K562 (cell line): Measurements from ENCODE around the gene LIPI. TPM values are rescaled to one million over a fixed set of nuclear protein-coding genes. Genes with fewer than 3 reads are reported as not detected.

Experiments
- FOSL1 ChIP-seq: fragments of 200-800 bp; sonication (Bioruptor generic); conservative IDR thresholded peaks from 2 replicates; pipeline ENCODE4 v1.6.1; 2016; ENCODE audit warnings: missing genetic modification characterization, missing compliant biosample characterization
- MCM5 ChIP-seq: fragments of 450-650 bp; IDR thresholded peaks from 2 replicates; pipeline ENCODE4 v1.6.1; 2016; ENCODE audit warnings: low read depth
- NCOR1 ChIP-seq: fragments of 450-650 bp; IDR thresholded peaks from 2 replicates; pipeline ENCODE4 v1.6.1; 2016; ENCODE audit warnings: mild to moderate bottlenecking, moderate library complexity
- SMAD3 ChIP-seq: fragments of 450-650 bp; formaldehyde crosslinking; conservative IDR thresholded peaks from 2 replicates; pipeline ENCODE4 v1.4.0; 2020; ENCODE audit warnings: mild to moderate bottlenecking
- polyA plus RNA-seq, 8 experiments: library from polyadenylated mRNA; depleted of rRNA in 4 of 8; stranded (reverse) in 5 of 8; unstranded in 3 of 8; fragments of >200 nt; fragmentation: Nextera tagmentation in 2 of 8; fragmentation: Illumina TruSeq in 1 of 8; extraction: Ambion mirVana in 2 of 8; extraction: Trizol in 1 of 8; gene quantifications; 2 replicates each; pipeline versions ENCODE4 v1.2.1 to v1.2.3, GENCODE V29; 2011 to 2014; ENCODE audit warnings: inconsistent platforms in 1 of 8, missing spikeins in 1 of 8
- total RNA-seq, 7 experiments: library from RNA; depleted of rRNA in 6 of 7; stranded (reverse); fragments of >200 nt in 6 of 7; fragmentation: Illumina TruSeq in 2 of 7; extraction: Trizol in 2 of 7; gene quantifications; 2 replicates each; pipeline versions ENCODE4 v1.2.1 to v1.2.3, GENCODE V29; 2011 to 2021; ENCODE audit warnings: low replicate concordance in 1 of 7
- TF ChIP-seq, protein P1 (sequence below): fragments of 450-650 bp; IDR thresholded peaks from 2 replicates; pipeline ENCODE4 v1.6.1; 2016; ENCODE audit warnings: mild to moderate bottlenecking, moderate library complexity
- TF ChIP-seq, protein P2 (sequence below): fragments of 450-650 bp; IDR thresholded peaks from 2 replicates; pipeline ENCODE4 v1.6.1; 2016; ENCODE audit warnings: mild to moderate bottlenecking
- TF ChIP-seq, protein P3 (sequence below), 2 experiments: IDR thresholded peaks; 2 replicates each; pipeline ENCODE4 v1.6.1; 2012; ENCODE audit warnings: improper control_type of control experiment in 2 of 2, low read depth in 2 of 2, low read length in 2 of 2, borderline replicate concordance in 1 of 2
- TF ChIP-seq, protein P4 (sequence below): sonication (generic); IDR thresholded peaks from 2 replicates; pipeline ENCODE4 v1.6.1; 2016

LIPI gene
- total and polyA plus RNA-seq, 9 of the 15 experiments (the other 6 are each of a cell fraction or from before 2014, with no cell fraction given) = not detected

DNA sequence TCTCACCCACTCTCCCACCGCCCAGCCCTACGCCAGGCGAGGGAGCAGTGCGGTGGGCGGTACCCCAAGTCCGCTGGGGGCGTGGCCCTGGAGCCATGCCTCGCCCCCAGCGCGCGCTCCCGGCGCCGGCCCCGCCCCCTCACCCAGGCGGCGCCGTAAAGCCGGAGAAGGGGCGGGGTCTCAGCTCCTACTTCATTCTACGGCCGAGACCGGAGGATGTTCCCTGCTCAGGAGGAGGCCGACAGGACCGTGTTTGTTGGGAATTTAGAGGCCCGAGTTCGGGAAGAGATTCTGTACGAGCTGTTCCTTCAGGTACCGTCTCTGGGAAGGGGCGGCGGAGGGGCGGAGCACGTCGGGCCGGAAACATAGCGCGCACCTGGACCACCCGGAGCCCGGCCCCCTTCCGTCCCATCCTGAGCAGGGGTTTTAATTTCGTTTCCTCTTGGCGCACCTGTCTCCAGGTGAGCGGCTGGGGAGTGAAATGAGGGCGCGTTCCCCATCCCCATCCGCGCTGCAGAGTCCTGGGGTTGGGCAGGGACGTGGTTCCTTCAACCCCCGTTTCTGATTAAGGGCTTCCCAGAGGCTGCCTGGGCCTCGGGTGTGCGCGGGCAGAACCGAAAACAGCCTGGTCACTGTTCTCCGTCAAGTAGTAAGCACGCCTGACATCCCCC, 5.4 kb upstream of the LIPI start, which contains the start of gene RBM11 (continued):
- TF ChIP-seq, protein P1, sequence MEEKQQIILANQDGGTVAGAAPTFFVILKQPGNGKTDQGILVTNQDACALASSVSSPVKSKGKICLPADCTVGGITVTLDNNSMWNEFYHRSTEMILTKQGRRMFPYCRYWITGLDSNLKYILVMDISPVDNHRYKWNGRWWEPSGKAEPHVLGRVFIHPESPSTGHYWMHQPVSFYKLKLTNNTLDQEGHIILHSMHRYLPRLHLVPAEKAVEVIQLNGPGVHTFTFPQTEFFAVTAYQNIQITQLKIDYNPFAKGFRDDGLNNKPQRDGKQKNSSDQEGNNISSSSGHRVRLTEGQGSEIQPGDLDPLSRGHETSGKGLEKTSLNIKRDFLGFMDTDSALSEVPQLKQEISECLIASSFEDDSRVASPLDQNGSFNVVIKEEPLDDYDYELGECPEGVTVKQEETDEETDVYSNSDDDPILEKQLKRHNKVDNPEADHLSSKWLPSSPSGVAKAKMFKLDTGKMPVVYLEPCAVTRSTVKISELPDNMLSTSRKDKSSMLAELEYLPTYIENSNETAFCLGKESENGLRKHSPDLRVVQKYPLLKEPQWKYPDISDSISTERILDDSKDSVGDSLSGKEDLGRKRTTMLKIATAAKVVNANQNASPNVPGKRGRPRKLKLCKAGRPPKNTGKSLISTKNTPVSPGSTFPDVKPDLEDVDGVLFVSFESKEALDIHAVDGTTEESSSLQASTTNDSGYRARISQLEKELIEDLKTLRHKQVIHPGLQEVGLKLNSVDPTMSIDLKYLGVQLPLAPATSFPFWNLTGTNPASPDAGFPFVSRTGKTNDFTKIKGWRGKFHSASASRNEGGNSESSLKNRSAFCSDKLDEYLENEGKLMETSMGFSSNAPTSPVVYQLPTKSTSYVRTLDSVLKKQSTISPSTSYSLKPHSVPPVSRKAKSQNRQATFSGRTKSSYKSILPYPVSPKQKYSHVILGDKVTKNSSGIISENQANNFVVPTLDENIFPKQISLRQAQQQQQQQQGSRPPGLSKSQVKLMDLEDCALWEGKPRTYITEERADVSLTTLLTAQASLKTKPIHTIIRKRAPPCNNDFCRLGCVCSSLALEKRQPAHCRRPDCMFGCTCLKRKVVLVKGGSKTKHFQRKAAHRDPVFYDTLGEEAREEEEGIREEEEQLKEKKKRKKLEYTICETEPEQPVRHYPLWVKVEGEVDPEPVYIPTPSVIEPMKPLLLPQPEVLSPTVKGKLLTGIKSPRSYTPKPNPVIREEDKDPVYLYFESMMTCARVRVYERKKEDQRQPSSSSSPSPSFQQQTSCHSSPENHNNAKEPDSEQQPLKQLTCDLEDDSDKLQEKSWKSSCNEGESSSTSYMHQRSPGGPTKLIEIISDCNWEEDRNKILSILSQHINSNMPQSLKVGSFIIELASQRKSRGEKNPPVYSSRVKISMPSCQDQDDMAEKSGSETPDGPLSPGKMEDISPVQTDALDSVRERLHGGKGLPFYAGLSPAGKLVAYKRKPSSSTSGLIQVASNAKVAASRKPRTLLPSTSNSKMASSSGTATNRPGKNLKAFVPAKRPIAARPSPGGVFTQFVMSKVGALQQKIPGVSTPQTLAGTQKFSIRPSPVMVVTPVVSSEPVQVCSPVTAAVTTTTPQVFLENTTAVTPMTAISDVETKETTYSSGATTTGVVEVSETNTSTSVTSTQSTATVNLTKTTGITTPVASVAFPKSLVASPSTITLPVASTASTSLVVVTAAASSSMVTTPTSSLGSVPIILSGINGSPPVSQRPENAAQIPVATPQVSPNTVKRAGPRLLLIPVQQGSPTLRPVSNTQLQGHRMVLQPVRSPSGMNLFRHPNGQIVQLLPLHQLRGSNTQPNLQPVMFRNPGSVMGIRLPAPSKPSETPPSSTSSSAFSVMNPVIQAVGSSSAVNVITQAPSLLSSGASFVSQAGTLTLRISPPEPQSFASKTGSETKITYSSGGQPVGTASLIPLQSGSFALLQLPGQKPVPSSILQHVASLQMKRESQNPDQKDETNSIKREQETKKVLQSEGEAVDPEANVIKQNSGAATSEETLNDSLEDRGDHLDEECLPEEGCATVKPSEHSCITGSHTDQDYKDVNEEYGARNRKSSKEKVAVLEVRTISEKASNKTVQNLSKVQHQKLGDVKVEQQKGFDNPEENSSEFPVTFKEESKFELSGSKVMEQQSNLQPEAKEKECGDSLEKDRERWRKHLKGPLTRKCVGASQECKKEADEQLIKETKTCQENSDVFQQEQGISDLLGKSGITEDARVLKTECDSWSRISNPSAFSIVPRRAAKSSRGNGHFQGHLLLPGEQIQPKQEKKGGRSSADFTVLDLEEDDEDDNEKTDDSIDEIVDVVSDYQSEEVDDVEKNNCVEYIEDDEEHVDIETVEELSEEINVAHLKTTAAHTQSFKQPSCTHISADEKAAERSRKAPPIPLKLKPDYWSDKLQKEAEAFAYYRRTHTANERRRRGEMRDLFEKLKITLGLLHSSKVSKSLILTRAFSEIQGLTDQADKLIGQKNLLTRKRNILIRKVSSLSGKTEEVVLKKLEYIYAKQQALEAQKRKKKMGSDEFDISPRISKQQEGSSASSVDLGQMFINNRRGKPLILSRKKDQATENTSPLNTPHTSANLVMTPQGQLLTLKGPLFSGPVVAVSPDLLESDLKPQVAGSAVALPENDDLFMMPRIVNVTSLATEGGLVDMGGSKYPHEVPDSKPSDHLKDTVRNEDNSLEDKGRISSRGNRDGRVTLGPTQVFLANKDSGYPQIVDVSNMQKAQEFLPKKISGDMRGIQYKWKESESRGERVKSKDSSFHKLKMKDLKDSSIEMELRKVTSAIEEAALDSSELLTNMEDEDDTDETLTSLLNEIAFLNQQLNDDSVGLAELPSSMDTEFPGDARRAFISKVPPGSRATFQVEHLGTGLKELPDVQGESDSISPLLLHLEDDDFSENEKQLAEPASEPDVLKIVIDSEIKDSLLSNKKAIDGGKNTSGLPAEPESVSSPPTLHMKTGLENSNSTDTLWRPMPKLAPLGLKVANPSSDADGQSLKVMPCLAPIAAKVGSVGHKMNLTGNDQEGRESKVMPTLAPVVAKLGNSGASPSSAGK = no peak
- TF ChIP-seq MCM5 = no peak
- no peak for TF ChIP-seq FOSL1
- TF ChIP-seq, protein P2, sequence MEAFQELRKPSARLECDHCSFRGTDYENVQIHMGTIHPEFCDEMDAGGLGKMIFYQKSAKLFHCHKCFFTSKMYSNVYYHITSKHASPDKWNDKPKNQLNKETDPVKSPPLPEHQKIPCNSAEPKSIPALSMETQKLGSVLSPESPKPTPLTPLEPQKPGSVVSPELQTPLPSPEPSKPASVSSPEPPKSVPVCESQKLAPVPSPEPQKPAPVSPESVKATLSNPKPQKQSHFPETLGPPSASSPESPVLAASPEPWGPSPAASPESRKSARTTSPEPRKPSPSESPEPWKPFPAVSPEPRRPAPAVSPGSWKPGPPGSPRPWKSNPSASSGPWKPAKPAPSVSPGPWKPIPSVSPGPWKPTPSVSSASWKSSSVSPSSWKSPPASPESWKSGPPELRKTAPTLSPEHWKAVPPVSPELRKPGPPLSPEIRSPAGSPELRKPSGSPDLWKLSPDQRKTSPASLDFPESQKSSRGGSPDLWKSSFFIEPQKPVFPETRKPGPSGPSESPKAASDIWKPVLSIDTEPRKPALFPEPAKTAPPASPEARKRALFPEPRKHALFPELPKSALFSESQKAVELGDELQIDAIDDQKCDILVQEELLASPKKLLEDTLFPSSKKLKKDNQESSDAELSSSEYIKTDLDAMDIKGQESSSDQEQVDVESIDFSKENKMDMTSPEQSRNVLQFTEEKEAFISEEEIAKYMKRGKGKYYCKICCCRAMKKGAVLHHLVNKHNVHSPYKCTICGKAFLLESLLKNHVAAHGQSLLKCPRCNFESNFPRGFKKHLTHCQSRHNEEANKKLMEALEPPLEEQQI = no peak
- TF ChIP-seq NCOR1 = no peak
- TF ChIP-seq, protein P3, sequence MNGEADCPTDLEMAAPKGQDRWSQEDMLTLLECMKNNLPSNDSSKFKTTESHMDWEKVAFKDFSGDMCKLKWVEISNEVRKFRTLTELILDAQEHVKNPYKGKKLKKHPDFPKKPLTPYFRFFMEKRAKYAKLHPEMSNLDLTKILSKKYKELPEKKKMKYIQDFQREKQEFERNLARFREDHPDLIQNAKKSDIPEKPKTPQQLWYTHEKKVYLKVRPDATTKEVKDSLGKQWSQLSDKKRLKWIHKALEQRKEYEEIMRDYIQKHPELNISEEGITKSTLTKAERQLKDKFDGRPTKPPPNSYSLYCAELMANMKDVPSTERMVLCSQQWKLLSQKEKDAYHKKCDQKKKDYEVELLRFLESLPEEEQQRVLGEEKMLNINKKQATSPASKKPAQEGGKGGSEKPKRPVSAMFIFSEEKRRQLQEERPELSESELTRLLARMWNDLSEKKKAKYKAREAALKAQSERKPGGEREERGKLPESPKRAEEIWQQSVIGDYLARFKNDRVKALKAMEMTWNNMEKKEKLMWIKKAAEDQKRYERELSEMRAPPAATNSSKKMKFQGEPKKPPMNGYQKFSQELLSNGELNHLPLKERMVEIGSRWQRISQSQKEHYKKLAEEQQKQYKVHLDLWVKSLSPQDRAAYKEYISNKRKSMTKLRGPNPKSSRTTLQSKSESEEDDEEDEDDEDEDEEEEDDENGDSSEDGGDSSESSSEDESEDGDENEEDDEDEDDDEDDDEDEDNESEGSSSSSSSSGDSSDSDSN (IDR thresholded peaks at IDR 0.05; ENCODE audit: borderline replicate concordance in 1 of 2, low read depth in 2 of 2, low read length in 2 of 2) = no peak
- TF ChIP-seq SMAD3 (CRISPR knock-in tag) = no peak
- TF ChIP-seq, protein P4, sequence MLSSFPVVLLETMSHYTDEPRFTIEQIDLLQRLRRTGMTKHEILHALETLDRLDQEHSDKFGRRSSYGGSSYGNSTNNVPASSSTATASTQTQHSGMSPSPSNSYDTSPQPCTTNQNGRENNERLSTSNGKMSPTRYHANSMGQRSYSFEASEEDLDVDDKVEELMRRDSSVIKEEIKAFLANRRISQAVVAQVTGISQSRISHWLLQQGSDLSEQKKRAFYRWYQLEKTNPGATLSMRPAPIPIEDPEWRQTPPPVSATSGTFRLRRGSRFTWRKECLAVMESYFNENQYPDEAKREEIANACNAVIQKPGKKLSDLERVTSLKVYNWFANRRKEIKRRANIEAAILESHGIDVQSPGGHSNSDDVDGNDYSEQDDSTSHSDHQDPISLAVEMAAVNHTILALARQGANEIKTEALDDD = no peak
